CD4-positive, alpha-beta memory T cell (primary cell): ENCODE measurements around the gene DEFB125. TPM values are rescaled to one million over a fixed set of nuclear protein-coding genes. Genes with fewer than 3 reads are reported as not detected.
"Not testable (repeated sequence)": the region's sequence is repeated elsewhere in the genome, so short reads cannot be mapped to it uniquely, and the experiment has no call there.

Experiments used
- CTCF ChIA-PET: fragments of 350-600 bp; sonication (Branson Sonifier 250); formaldehyde crosslinking; loops from one replicate; lab custom pipeline; 2021; ENCODE audit warnings: inconsistent platforms; ENCODE audit not compliant: partially characterized antibody; lab: Charles Lee
- POLR2A ChIA-PET: fragments of 350-600 bp; sonication (Branson Sonifier 250); formaldehyde crosslinking; loops from one replicate; lab custom pipeline; 2021; ENCODE audit not compliant: partially characterized antibody; lab: Charles Lee
- DNase-seq, 5 donors: peaks; one replicate each; pipeline versions ENCODE4 v3.0.0 to v3.0.0-alpha.2; 2020 to 2022; ENCODE audit warnings: mixed read lengths in 1 of 5
- H3K27ac ChIP-seq: one replicate; pipeline ENCODE4 v1.7.0; 2013; ENCODE audit warnings: low read depth, low read length
- H3K27me3 ChIP-seq: 2 replicates; pipeline ENCODE4 v1.7.0; 2013; ENCODE audit warnings: mild to moderate bottlenecking, low read length, moderate library complexity; ENCODE audit not compliant: insufficient read depth
- H3K36me3 ChIP-seq: 2 replicates; pipeline ENCODE4 v1.7.0; 2013; ENCODE audit warnings: mild to moderate bottlenecking, low read length, moderate library complexity; ENCODE audit not compliant: insufficient read depth
- H3K4me1 ChIP-seq: 2 replicates; pipeline ENCODE4 v1.7.0; 2013; ENCODE audit warnings: mild to moderate bottlenecking, low read length, moderate library complexity; ENCODE audit not compliant: insufficient read depth
- H3K4me3 ChIP-seq, 2 donors: one replicate each; pipeline ENCODE4 v1.7.0; 2013; ENCODE audit warnings: low read length in 2 of 2, mild to moderate bottlenecking in 1 of 2
- H3K9me3 ChIP-seq, 2 donors: one replicate each; pipeline ENCODE4 v1.7.0; 2013; ENCODE audit warnings: low read length in 2 of 2, control low read depth in 1 of 2; ENCODE audit not compliant: control insufficient read depth in 1 of 2
- H3K27ac Mint-ChIP-seq, 7 donors: one replicate each; pipeline ENCODE4 v1.8.0; 2020 to 2021; ENCODE audit warnings: mixed read lengths in 7 of 7, mild to moderate bottlenecking in 6 of 7, inconsistent platforms in 3 of 7, moderate library complexity in 3 of 7
- H3K27me3 Mint-ChIP-seq, 2 donors: one replicate each; pipeline ENCODE4 v1.8.0; 2020 to 2021; ENCODE audit warnings: mixed read lengths in 2 of 2
- H3K36me3 Mint-ChIP-seq, 2 donors: one replicate each; pipeline ENCODE4 v1.8.0; 2020 to 2021; ENCODE audit warnings: mixed read lengths in 2 of 2, inconsistent platforms in 1 of 2, mild to moderate bottlenecking in 1 of 2
- H3K4me1 Mint-ChIP-seq, 4 donors: one replicate each; pipeline ENCODE4 v1.8.0; 2020 to 2021; ENCODE audit warnings: mixed read lengths in 4 of 4, mild to moderate bottlenecking in 1 of 4
- H3K4me3 Mint-ChIP-seq, 8 donors: one replicate each; pipeline ENCODE4 v1.8.0; 2020 to 2021; ENCODE audit warnings: mixed read lengths in 8 of 8, mild to moderate bottlenecking in 7 of 8, moderate library complexity in 6 of 8, inconsistent platforms in 3 of 8
- H3K9me3 Mint-ChIP-seq, 8 donors: one replicate each; pipeline ENCODE4 v1.8.0; 2020 to 2021; ENCODE audit warnings: mixed read lengths in 8 of 8, mild to moderate bottlenecking in 5 of 8, inconsistent platforms in 3 of 8, moderate library complexity in 1 of 8
- intact Hi-C: fragments of 100-400 bp; cut with micrococcal nuclease; formaldehyde crosslinking; loops from one replicate; pipeline ENCODE4 v1.15.1; 2023
- polyA plus RNA-seq, 2 donors: library from polyadenylated mRNA; unstranded; fragments of 300-500 nt; fragmentation: Illumina TruSeq; gene quantifications; one replicate each; pipeline ENCODE4 v1.2.3, GENCODE V29; 2021
- total RNA-seq, 2 experiments: library from RNA; stranded (reverse); gene quantifications; one replicate each; pipeline ENCODE4 v1.2.3, GENCODE V29; 2021

The DEFB125 gene
- total and polyA plus RNA-seq, 4 experiments from 2014 or later, result not detected

GRCh38 chr20:101975-102374 lies 14.5 kb downstream of the DEFB125 start:
- Histone ChIP-seq H3K36me3 (no peaks in the 10 kb centered on the region), H3K4me3 (no peak overlapping the region), H3K4me1 (no peaks in the 10 kb centered on the region), H3K27me3 (peaks cover 15% of the 10 kb centered on the region), H3K9me3 (no peaks in the 10 kb centered on the region), H3K27ac (no peak overlapping the region)
- intact Hi-C loops, result no loop called here
- peaks cover 4 to 13% (median 7%) of the 10 kb centered on the region in 8 donors for H3K9me3 Mint-ChIP-seq
- no peak overlapping the region for H3K27ac Mint-ChIP-seq
- DNase-seq, result no peak
- CTCF ChIA-PET, result no interaction called here
- no peaks in the 10 kb centered on the region for H3K4me1 Mint-ChIP-seq
- H3K4me3 Mint-ChIP-seq, result no peak overlapping the region
- peaks cover 0 to 1% of the 10 kb centered on the region in 2 donors for H3K36me3 Mint-ChIP-seq
- H3K27me3 Mint-ChIP-seq, result peaks cover 40 to 45% of the 10 kb centered on the region in 2 donors
- POLR2A ChIA-PET, result no interaction called here

- CTCF ChIA-PET, result no interaction called here
- no peak overlapping the region for H3K27ac ChIP-seq
- no peaks in the 10 kb centered on the region for H3K36me3 ChIP-seq
- intact Hi-C loops, result no loop called here
- H3K4me1 Mint-ChIP-seq, result no peaks in the 10 kb centered on the region
- no peaks in the 10 kb centered on the region for H3K36me3 Mint-ChIP-seq
- H3K9me3 ChIP-seq, result no peaks in the 10 kb centered on the region
- POLR2A ChIA-PET, result no interaction called here
- peaks cover 15% of the 10 kb centered on the region for H3K27me3 ChIP-seq
- no peak overlapping the region for H3K27ac Mint-ChIP-seq
- no peak overlapping the region for H3K4me3 ChIP-seq
- no peaks in the 10 kb centered on the region for H3K4me1 ChIP-seq
- DNase-seq, result no peak
- H3K27me3 Mint-ChIP-seq, result peaks cover 32 to 41% of the 10 kb centered on the region in 2 donors
- H3K9me3 Mint-ChIP-seq, result peaks cover 0 to 7% (median 0%) of the 10 kb centered on the region in 8 donors
- H3K4me3 Mint-ChIP-seq, result no peak overlapping the region
Measured at GRCh38 chr20:103456-103855, 16.0 kb downstream of the DEFB125 start.

DNA sequence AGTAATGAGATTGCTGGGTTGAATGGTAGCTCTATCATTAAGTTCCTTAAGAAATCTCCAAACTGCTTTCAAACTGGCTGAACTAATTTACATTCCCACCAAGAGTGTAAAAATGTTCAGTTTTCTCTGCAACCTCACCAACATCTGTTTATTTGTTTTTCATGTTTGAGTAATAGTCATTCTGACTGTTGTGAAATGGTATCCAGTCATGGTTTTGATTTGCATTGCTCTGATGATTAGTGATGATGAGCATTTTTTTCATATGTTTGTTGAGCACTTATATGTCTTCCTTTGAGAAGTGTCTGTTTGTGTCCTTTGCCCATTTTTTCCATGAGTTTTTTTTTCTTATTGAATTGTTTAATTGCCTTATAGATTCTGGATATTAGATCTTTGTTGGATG lies 24.9 kb downstream of the DEFB125 start:
- H3K27me3 ChIP-seq, result peaks cover 8% of the 10 kb centered on the region
- no peaks in the 10 kb centered on the region for H3K36me3 Mint-ChIP-seq
- H3K36me3 ChIP-seq, result no peaks in the 10 kb centered on the region
- no peaks in the 10 kb centered on the region for H3K4me1 ChIP-seq
- H3K4me3 ChIP-seq, result no peak overlapping the region
- no peaks in the 10 kb centered on the region for H3K9me3 ChIP-seq
- no peak overlapping the region for H3K27ac Mint-ChIP-seq
- intact Hi-C loops, result no loop called here
- H3K9me3 Mint-ChIP-seq, result peaks cover 0 to 15% (median 12%) of the 10 kb centered on the region in 8 donors
- H3K4me1 Mint-ChIP-seq, result no peaks in the 10 kb centered on the region
- peaks cover 18 to 24% of the 10 kb centered on the region in 2 donors for H3K27me3 Mint-ChIP-seq
- H3K4me3 Mint-ChIP-seq, result no peak overlapping the region
- no peak overlapping the region for H3K27ac ChIP-seq
- ChIA-PET POLR2A (no interaction called here), CTCF (no interaction called here)
- DNase-seq, result no peak

DNA sequence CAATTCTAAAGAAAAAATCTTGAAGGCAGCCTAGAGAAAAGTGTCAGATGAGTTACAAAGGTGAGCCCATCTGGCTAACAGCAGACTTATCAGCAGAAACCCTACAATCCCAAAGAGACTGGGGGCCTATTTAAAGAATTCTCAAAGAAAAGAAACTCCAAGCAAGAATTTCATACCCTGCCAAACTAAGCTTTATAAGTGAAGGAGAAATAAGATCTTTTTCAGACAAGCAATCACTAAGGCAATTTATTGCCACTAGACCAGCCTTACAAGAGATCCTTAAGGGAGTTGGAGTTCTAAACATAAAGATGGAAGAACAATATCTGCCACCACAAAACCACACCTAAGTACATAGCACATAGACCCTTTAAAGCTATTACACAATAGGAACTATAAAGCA lies 30.0 kb downstream of the DEFB125 start:
- H3K36me3 Mint-ChIP-seq, result no peaks in the 10 kb centered on the region
- no peak overlapping the region for H3K27ac Mint-ChIP-seq
- intact Hi-C loops, result no loop called here
- H3K4me3 Mint-ChIP-seq, result no peak overlapping the region
- H3K36me3 ChIP-seq, result no peaks in the 10 kb centered on the region
- no peak overlapping the region for H3K27ac ChIP-seq
- no peaks in the 10 kb centered on the region for H3K4me1 Mint-ChIP-seq
- no peaks in the 10 kb centered on the region for H3K9me3 ChIP-seq
- DNase-seq, result no peak
- peaks cover 8% of the 10 kb centered on the region for H3K27me3 ChIP-seq
- H3K27me3 Mint-ChIP-seq, result peaks cover 36 to 39% of the 10 kb centered on the region in 2 donors
- H3K4me1 ChIP-seq, result no peaks in the 10 kb centered on the region
- ChIA-PET CTCF (no interaction called here), POLR2A (no interaction called here)
- H3K9me3 Mint-ChIP-seq, result peaks cover 0 to 32% (median 21%) of the 10 kb centered on the region in 8 donors
- no peak overlapping the region for H3K4me3 ChIP-seq

- H3K27ac ChIP-seq, H3K4me1 Mint-ChIP-seq, H3K27ac Mint-ChIP-seq, POLR2A ChIA-PET, H3K27me3 ChIP-seq, intact Hi-C loops, H3K4me3 ChIP-seq, H3K4me3 Mint-ChIP-seq, H3K36me3 Mint-ChIP-seq, CTCF ChIA-PET, DNase-seq, H3K9me3 ChIP-seq, H3K36me3 ChIP-seq, H3K4me1 ChIP-seq: not testable (repeated sequence)
- H3K9me3 Mint-ChIP-seq, result peaks cover 0 to 10% (median 0%) of the 10 kb centered on the region in 8 donors
- peaks cover 10 to 22% of the 10 kb centered on the region in 2 donors for H3K27me3 Mint-ChIP-seq
Measured at GRCh38 chr20:129786-130323, 42.4 kb downstream of the DEFB125 start.

DNA sequence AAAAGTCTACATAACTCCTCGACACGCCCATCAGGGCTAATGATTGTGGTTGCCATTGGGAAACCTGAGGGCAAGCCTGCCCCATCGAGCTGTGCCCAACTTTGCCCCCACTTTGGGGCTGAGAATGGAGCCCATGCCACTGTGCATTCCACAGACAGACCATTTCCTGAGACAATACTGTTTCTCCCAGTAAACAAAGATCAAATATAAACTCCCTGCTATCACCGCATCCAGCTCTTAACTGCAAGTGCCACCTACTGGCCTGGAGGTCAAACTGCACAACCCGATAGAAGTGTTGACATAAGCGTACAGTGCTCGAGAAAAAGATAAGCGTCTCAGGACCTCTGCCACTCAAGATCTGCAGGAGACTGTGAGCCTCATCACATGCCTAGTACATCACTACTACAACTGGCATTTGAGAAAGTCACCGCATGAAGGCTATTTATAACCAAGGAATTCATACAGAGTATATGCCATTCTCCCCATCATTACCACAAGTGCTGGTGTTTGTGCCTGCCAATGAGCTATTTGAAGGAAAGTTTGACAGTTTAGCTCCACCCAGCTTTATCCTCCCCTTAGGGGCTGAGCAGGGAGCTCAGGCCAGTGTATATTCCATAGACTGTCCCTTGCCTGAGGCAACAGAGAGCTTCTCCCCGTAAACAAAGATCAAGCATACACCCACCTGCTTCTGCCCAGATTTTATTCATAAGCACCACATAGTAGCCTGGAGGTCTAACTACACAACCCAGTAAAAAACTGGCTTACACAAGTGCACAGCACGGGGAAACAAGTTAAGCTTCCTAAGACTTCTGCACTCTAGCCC lies 50.4 kb downstream of the DEFB125 start:
- H3K36me3 Mint-ChIP-seq, result no peaks in the 10 kb centered on the region
- H3K4me1 Mint-ChIP-seq, result no peaks in the 10 kb centered on the region
- POLR2A ChIA-PET, result no interaction called here
- Histone ChIP-seq H3K4me3 (no peak overlapping the region), H3K27ac (no peak overlapping the region), H3K36me3 (no peaks in the 10 kb centered on the region), H3K4me1 (no peaks in the 10 kb centered on the region), H3K27me3 (no peaks in the 10 kb centered on the region), H3K9me3 (no peaks in the 10 kb centered on the region)
- H3K9me3 Mint-ChIP-seq, result peaks cover 0 to 22% (median 4%) of the 10 kb centered on the region in 8 donors
- H3K4me3 Mint-ChIP-seq, result no peak overlapping the region
- intact Hi-C loops, result no loop called here
- no peak for DNase-seq
- peaks cover 19 to 36% of the 10 kb centered on the region in 2 donors for H3K27me3 Mint-ChIP-seq
- CTCF ChIA-PET, result no interaction called here
- H3K27ac Mint-ChIP-seq, result no peak overlapping the region

GRCh38 chr20:142290-142689 lies 54.8 kb downstream of the DEFB125 start, which contains the start of gene DEFB126:
TSS of gene DEFB126 (plus strand) at chr20:142590. CDS start at chr20:142629, 39 bp downstream.
- CTCF ChIA-PET, result no interaction called here
- Histone ChIP-seq H3K36me3 (no peaks in the 10 kb centered on the region), H3K4me1 (no peaks in the 10 kb centered on the region), H3K27ac (no peak within 1 kb of the TSS), H3K9me3 (no peaks in the 10 kb centered on the region), H3K27me3 (peaks cover 7% of the 10 kb centered on the region), H3K4me3 (no peak within 1 kb of the TSS)
- H3K27me3 Mint-ChIP-seq, result peaks cover 29 to 44% of the 10 kb centered on the region in 2 donors
- no peak within 1 kb of the TSS for H3K27ac Mint-ChIP-seq
- intact Hi-C loops, result no loop called here
- POLR2A ChIA-PET, result no interaction called here
- H3K4me3 Mint-ChIP-seq, result no peak within 1 kb of the TSS
- DNase-seq, result no peak
- peaks cover 0 to 11% (median 0%) of the 10 kb centered on the region in 8 donors for H3K9me3 Mint-ChIP-seq
- no peaks in the 10 kb centered on the region for H3K4me1 Mint-ChIP-seq
- H3K36me3 Mint-ChIP-seq, result no peaks in the 10 kb centered on the region
